ENCODE measurements around the gene HPX.

- TF ChIP-seq POLR2A (IDR thresholded peaks at IDR 0.05) (no peak), CTCF (IDR thresholded peaks at IDR 0.05) (no peak)
Observed at GRCh38 chr11:6440906-6441358, at the start of gene HPX.
